Cardiac muscle cell (in vitro differentiated cells and primary cell): ENCODE data around the gene PDE4B. TPM values are rescaled to one million over a fixed set of nuclear protein-coding genes. Genes with fewer than 3 reads are reported as not detected.
A peak's percentile ranks its signal among the peaks of the same experiment; 100 is the strongest.

Experiments
- DNase-seq, 2 donors: peaks; one replicate each; pipeline versions ENCODE4 v3.0.0 to v3.0.0-alpha.2; 2010 to 2017; ENCODE audit warnings: low read depth in 1 of 2, low spot score in 1 of 2
- H3K27ac ChIP-seq: fragments of 200-600 bp; sonication (generic); 2 replicates; pipeline ENCODE4 v1.5.1; 2016
- H3K27me3 ChIP-seq: fragments of 200-600 bp; sonication (generic); 2 replicates; pipeline ENCODE4 v1.6.0; 2016; ENCODE audit warnings: control low read depth
- H3K36me3 ChIP-seq: fragments of 200-600 bp; sonication (generic); 2 replicates; pipeline ENCODE4 v1.5.1; 2016; ENCODE audit warnings: control low read depth
- H3K4me1 ChIP-seq: fragments of 200-600 bp; sonication (generic); 2 replicates; pipeline ENCODE4 v1.8.1; 2017; ENCODE audit warnings: low read depth, mild to moderate bottlenecking, mixed run types
- H3K4me3 ChIP-seq: fragments of 200-600 bp; sonication (generic); 2 replicates; pipeline ENCODE4 v1.5.1; 2016; ENCODE audit warnings: mild to moderate bottlenecking
- H3K9me3 ChIP-seq: fragments of 200-600 bp; sonication (generic); 2 replicates; pipeline ENCODE4 v1.5.1; 2017; ENCODE audit warnings: low read depth, mild to moderate bottlenecking, control low read depth
- polyA plus RNA-seq: library from polyadenylated mRNA; unstranded; fragments of >200 nt; fragmentation: Nextera tagmentation; extraction: Ambion mirVana; gene quantifications from 2 replicates; pipeline ENCODE4 v1.2.1, GENCODE V29; 2016
- total RNA-seq: library from RNA; depleted of rRNA; stranded (reverse); fragments of >200 nt; gene quantifications from 2 replicates; pipeline ENCODE4 v1.2.3, GENCODE V29; 2016
- TF ChIP-seq, protein P1 (sequence below): IDR thresholded peaks from 2 replicates; pipeline ENCODE4 v1.5.1; 2012; ENCODE audit warnings: low read depth, mild to moderate bottlenecking, low read length

Gene PDE4B
- total and polyA plus RNA-seq, 2 experiments from 2014 or later = 0.65 to 3.9 TPM

DNA sequence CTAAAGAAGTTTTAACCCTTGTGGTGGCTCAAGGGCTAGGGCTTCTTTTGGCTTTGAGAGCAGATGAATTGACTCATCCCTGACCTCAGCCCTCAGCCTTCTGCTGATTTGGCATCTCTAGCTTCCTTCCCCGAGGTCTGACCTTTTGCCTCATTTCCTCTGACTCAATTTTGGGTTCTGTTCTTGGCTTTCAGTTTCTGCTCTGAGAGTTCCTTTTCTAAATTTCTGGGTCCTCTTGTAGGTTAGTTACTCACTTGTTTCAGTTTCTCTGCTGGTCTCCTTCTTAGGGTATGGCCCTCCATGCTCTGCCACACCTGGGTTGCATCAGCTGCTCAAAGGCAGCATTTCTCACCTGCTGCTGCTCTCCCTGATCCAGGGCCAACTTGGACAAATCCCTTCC is 19.4 kb downstream of the PDE4B start:
- Histone ChIP-seq H3K27ac (no peak overlapping the region), H3K9me3 (no peaks in the 10 kb centered on the region), H3K4me3 (no peak overlapping the region), H3K36me3 (no peaks in the 10 kb centered on the region), H3K4me1 (peaks cover 6% of the 10 kb centered on the region), H3K27me3 (no peaks in the 10 kb centered on the region)
- TF ChIP-seq, protein P1, sequence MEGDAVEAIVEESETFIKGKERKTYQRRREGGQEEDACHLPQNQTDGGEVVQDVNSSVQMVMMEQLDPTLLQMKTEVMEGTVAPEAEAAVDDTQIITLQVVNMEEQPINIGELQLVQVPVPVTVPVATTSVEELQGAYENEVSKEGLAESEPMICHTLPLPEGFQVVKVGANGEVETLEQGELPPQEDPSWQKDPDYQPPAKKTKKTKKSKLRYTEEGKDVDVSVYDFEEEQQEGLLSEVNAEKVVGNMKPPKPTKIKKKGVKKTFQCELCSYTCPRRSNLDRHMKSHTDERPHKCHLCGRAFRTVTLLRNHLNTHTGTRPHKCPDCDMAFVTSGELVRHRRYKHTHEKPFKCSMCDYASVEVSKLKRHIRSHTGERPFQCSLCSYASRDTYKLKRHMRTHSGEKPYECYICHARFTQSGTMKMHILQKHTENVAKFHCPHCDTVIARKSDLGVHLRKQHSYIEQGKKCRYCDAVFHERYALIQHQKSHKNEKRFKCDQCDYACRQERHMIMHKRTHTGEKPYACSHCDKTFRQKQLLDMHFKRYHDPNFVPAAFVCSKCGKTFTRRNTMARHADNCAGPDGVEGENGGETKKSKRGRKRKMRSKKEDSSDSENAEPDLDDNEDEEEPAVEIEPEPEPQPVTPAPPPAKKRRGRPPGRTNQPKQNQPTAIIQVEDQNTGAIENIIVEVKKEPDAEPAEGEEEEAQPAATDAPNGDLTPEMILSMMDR = no peak
- peak in 1 of 2 donors; percentile 85 for DNase-seq

DNA sequence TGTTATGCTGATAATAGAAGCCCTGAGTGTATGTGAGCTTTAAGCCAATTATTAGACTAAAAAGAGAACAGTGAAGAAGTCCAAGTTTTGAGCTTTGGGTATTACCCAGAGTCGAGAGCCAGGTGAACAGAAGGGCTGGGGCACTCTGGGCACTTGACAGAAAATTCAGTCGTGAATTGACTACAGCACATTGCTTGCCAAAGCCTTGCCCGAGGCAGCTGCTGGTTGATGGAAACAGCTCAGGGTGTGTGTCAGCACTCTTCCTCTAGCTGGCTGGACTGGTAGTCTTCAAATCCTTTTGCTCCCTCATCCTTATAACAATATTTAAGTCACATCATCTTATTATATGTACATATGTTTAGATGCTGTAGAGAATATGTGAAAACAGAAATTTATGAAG is 21.3 kb downstream of the PDE4B start:
- no peak for DNase-seq
- no peaks in the 10 kb centered on the region for H3K9me3 ChIP-seq
- peaks cover 6% of the 10 kb centered on the region for H3K4me1 ChIP-seq
- TF ChIP-seq, protein P1 = no peak
- no peak overlapping the region for H3K27ac ChIP-seq
- no peak overlapping the region for H3K4me3 ChIP-seq
- H3K36me3 ChIP-seq = no peaks in the 10 kb centered on the region
- H3K27me3 ChIP-seq = no peaks in the 10 kb centered on the region

DNA sequence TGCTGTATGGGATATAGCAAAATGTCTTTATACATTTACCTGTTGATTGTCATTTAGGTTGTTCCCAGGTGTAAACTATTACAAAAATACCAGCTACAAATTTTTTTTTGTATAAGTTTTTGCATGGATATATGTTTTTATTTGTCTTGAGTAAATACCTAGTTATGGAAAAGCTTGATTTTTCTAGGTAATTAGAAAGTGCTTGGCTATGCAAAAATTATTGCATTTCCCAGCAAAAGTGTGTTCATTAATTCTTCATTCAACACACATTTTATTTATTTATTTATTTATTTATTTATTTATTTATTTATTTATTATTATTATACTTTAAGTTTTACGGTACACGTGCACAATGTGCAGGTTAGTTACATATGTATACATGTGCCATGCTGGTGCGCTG is 22.1 kb downstream of the PDE4B start:
- no peaks in the 10 kb centered on the region for H3K27me3 ChIP-seq
- TF ChIP-seq, protein P1 = no peak
- no peaks in the 10 kb centered on the region for H3K36me3 ChIP-seq
- DNase-seq = no peak
- no peak overlapping the region for H3K4me3 ChIP-seq
- H3K27ac ChIP-seq = no peak overlapping the region
- H3K9me3 ChIP-seq = no peaks in the 10 kb centered on the region
- H3K4me1 ChIP-seq = peaks cover 6% of the 10 kb centered on the region

DNA sequence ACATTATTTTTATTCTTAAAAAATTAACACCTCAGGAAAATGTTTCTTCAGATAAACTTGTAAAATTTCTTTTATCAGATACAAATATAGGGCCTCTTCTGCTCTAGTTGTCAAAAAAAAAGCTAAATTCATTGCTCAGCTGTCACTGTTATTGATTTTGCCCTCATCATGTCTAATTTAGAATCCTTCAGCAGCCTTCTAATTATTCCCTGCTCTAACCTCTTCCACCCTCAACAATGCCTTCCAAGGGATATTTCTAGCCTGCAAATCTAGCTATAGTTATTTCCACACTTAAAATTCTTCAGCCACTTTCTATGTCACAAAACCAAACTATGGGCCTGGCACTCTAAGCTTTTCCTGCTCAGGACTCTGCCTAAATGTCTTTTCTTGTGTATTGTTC is 25.2 kb downstream of the PDE4B start:
- TF ChIP-seq, protein P1 = no peak
- H3K4me3 ChIP-seq = no peak overlapping the region
- H3K27me3 ChIP-seq = no peaks in the 10 kb centered on the region

DNA sequence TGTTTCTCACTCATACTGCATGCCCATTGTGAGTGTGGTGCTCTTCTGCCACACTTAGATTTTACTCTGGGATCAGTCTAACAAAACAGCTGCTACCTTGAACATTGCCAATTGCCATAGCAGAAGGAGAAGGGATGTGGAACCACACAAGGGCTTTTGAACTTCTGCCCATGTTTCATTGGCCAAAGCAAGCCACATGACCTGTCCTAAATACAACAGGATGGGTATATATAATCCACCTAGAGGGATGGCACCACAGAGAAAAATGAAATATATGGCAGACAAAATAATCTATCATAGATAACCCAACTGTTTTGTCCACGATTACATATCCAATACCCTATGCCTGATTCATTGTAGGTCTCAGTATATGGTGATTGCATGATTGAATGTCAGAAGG is 26.3 kb downstream of the PDE4B start:
- TF ChIP-seq, protein P1 = no peak
- no peaks in the 10 kb centered on the region for H3K4me1 ChIP-seq
- H3K27me3 ChIP-seq = no peaks in the 10 kb centered on the region
- H3K4me3 ChIP-seq = no peak overlapping the region
- H3K9me3 ChIP-seq = no peaks in the 10 kb centered on the region
- DNase-seq = no peak
- H3K27ac ChIP-seq = no peak overlapping the region
- no peaks in the 10 kb centered on the region for H3K36me3 ChIP-seq

More for the DNA sequence above, 25.2 kb downstream of the PDE4B start:
- H3K9me3 ChIP-seq = no peaks in the 10 kb centered on the region
- no peak overlapping the region for H3K27ac ChIP-seq
- no peaks in the 10 kb centered on the region for H3K36me3 ChIP-seq
- H3K4me1 ChIP-seq = peaks cover 1% of the 10 kb centered on the region
- DNase-seq = peak in 1 of 2 donors; percentile 18

DNA sequence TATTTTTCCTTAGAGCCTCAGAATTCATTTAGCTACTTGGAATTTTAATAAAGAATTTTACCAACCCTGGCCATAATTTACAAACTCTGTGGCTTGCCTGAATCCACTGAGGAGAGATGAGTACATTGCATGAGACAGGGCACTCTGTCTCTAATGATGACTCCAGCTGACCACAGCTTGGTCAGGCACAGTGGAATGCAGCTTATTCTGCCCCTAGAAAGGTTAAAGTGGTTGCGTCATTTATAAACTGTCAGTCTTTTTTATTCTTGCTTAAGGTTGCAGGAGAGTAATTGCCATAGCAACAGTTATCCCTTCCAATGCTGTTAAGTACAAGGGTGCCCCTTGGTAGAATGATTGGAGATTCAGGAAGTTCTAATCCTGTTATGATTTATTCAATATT is 28.3 kb downstream of the PDE4B start:
- Histone ChIP-seq H3K4me1 (no peaks in the 10 kb centered on the region), H3K27ac (no peak overlapping the region), H3K36me3 (no peaks in the 10 kb centered on the region), H3K4me3 (no peak overlapping the region), H3K27me3 (no peaks in the 10 kb centered on the region), H3K9me3 (no peaks in the 10 kb centered on the region)
- DNase-seq = peak in 1 of 2 donors; percentile 85
- TF ChIP-seq, protein P1 = no peak
